ENCODE data around the gene SPRTN.
A peak's percentile ranks its signal among the peaks of the same experiment; 100 is the strongest.

SPRTN gene, protein sequence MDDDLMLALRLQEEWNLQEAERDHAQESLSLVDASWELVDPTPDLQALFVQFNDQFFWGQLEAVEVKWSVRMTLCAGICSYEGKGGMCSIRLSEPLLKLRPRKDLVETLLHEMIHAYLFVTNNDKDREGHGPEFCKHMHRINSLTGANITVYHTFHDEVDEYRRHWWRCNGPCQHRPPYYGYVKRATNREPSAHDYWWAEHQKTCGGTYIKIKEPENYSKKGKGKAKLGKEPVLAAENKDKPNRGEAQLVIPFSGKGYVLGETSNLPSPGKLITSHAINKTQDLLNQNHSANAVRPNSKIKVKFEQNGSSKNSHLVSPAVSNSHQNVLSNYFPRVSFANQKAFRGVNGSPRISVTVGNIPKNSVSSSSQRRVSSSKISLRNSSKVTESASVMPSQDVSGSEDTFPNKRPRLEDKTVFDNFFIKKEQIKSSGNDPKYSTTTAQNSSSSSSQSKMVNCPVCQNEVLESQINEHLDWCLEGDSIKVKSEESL

DNA sequence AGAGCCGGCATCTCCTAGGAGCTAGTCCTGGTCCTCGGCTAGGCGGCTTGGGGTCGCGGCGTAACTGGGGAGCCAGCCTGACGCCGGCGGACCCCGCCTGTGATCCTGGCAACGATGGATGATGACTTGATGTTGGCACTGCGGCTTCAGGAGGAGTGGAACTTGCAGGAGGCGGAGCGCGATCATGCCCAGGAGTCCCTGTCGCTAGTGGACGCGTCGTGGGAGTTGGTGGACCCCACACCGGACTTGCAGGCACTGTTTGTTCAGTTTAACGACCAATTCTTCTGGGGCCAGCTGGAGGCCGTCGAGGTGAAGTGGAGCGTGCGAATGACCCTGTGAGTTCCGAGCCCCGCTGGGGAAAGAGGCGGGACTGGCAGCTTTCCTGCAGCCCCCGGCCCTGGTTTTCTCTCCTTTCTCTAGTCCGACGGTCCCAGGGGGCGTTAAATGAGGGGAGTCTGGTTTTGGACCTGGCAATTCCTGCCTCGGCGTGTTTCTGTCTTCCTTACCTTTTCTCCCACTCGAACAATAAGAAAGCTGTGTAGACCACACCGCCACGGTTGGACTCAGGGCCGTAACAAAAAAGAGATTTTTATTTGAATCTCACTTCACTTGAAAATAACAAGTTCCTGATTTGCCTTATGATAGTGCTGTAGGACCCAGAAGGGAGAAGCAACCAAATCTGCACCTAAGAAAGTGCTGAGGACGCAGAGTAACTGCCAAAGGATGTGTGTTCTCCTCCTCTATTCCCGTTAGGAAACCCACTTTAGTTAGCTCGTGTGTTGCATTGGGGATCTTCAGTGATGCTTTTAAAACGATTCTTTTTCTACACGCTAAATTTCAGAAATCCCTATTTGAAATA, at the start of gene SPRTN:
Gene SPRTN, plus strand, starts transcription at position 24 of the 859 bp plus-strand sequence. Its CDS starts 91 bp downstream, at position 115.
- DNase-seq = no peak

DNA sequence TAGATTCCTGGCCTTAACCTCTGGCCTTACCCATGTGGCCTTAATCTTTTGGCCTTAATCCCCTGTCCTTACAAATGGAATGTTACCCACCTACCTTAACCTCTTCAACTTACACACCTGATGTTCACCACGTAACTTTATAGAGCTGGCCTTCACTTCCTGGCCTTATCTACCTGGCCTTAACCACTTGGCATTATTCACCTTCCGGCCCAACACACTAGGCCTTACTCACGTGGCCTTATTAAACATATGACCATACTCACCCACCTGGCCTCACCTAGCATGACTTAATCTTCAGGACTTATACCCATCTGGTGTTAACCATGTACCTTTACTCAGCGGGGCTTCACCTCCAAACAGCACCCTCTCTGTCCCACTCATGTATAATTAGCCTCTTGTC, 42.2 kb upstream of the SPRTN start:
- no peak for DNase-seq

DNA sequence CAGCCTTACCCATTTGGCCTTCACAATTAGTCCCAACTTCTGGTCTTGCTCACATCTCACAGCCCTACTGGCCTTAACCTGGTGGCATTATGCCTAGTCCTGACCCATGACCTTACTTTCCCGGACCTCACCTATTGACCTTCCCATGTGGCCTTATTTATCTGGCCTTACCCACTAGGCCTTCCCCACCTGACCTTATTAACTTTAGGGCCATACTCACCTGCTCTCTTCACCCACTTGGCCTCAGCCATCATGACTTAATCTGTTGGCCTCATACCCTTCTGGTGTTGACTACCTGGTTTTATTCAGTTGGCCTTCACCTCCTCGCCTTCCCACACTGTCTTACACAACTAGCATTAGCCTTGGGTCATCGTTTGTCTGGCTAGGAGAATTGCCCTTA, 36.1 kb upstream of the SPRTN start:
- no peak for DNase-seq

DNA sequence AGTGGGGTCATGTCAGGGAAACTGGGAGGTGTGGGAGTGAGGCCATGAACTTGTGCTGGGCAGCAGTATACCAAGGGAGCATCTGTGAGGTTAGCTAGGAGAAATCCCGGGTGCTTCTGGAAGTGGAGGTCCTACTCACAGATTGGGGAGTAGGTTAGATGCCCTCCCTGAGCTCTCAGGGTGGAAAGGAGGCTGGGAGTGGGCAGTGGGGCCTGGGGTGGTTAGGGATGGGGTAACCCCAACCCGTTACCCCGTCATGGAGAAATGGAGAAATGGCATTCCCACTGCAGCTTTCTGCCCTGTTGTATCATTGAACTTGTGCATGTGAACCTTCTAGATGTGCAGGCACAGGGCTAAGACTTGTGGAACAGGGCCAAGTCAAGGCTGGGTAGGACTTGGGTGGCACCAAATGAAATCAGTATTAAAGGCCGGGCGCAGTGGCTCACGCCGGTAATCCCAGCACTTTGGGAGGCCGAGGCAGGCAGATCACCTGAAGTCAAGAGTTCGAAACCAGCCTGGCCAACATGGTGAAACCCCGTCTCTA, 27.6 kb upstream of the SPRTN start:
- no peak for DNase-seq

DNA sequence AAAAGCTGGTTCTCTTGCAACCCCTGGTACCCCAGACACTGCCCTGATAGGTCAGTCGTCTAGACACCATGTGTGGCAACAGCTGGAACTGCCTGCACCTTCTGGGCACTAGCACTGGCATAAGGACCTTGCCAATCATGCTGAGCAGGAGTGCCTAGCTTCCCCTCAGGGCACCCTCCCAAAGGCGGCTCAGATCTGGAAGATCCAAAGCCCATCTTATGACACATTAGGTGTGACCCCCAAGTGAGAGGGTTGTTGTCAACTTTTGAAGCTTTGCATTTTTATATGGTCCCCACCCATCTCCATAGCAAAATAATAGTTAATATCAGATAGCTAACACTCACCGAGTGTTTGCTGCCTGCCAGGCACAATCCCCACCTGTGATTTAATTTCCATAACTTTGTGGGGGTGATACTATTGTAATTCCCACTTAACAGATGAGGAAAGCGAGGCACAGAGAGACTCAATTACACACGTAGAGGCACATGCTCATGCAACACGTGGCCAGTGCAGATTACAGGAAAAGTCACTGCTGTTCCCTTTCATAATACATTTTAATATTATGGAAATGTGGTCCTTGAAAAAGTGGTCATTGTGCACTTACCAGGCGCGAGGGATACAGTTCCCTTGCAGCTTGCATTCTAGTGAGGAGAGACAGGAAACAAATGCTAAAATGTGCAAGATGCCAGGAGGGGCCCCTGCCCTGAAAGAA, 26.2 kb upstream of the SPRTN start:
- no peak for DNase-seq

DNA sequence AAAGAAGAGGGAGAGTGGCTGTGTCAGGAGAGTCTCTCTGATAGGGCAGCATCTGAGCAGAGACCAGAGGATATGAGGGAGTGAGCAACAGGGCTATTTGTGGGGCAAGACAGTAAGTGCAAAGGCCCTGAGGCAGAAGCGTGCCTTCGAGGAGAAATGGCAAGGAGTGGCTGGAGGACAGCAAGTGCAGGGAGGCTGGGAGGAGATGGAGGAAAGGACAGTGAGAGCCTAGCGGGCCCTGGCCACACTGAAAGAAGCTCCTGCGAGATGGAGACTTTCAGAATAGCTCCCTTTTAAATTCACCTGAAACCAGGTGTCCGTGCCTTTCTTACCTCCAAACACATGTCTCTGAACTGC, 25.7 kb upstream of the SPRTN start:
- DNase-seq = no peak

DNA sequence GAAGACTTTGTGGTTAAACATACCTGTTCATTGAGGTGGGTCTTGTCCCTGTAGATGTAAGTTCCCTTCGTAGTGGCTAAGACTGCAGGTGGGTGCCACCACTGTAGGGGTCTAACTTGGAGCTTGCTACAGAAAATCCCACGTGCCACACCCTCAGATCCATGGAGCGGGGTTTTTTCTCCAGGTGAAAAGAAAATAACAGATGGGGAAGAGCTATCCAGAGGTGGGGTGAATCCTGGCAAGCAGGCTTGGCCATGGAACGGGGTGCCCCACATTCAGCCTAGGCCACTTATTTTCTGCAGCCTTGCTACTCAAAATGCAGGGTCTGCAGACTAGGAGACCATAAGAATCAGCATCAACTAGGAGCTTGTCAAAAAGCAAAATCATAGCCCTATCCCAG, 24.4 kb upstream of the SPRTN start:
- no peak for DNase-seq

DNA sequence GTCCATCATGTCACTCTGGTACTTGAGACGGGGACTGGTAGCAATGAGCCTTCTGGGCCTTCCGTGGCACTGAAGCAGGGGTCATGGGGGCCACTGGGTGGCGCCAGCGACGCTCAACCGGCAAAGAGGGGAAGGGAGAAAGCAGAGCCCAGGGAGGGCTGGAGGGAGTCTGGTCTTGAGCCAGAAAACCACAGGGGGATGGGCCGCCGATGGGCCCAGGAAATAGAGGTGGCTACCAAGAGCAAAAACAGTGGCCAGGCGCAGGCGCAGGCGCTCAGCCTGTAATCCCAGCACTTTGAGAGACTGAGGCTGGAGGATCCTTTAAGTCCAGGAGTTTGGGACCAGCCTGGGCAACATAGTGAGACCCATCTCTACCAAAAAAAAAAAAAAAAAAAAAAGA, 22.2 kb upstream of the SPRTN start:
- DNase-seq = peak; percentile 27

DNA sequence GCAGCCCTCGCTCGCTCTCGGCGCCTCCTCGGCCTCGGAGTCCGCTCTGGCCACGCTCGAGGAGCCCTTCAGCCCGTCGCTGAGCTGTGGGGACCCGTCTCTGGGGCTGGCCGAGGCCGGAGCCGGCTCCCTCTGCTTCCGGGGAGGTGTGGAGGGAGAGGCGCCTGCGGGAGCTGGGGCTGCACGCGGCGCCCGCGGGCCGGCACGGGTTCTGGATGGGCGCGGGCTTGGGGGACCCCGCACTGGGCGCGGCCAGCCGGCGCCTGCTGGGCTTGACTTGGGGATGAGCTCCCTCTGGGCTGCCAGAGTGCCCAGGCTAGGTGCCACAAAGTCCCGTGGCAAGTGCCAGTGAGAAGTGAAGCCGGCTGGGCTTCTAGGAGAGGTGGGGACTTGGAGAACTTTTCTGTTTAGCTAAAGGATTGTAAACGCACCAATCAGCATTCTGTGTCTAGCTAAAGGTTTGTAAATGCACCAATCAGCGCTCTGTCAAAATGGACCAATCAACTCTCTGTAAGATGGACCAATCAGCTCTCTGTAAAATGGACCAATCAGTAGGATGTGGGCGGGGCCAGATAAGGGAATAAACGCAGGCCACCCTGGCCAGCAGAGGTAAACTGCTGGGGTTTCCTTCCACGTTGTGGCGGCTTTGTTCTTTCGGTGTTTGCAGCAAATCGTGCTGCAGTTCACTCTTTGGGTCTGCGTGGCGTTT, 20.6 kb upstream of the SPRTN start:
- no peak for DNase-seq

DNA sequence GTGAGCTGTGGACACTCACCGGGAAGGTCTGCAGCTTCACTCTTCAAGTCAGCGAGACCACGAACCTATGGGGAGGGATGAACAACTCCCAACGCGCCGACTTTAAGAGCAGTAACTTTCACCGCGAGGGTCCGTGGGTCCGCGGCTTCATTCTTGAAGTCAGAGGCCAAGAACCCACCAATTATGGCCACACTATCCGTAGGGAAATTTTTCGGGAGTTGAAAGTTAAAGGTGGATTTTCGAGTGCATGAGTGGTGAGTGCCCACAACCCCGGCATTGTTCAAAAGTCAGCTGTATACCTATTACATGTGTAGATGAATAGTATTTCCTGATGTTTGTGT, 20.1 kb upstream of the SPRTN start:
- DNase-seq = no peak

DNA sequence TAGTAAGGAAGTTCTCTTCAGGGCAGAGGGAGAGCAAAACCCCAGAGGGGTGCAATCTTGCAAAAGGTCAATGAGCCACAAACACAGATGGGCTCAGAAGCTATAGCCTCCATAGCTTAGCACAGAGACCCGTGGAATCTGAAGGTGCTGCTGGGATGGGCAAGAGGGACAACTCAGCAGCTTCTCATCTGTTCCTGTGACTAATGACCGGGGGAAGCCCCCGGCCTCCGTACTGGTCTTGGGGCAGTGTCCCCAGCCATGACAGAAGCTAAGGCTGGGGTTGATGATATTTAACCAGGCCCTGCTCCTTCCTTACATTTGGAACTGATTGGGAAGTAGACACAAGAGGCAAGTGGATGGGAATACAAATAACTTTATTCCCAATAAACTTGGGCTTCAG, 19.5 kb upstream of the SPRTN start:
- DNase-seq = no peak

DNA sequence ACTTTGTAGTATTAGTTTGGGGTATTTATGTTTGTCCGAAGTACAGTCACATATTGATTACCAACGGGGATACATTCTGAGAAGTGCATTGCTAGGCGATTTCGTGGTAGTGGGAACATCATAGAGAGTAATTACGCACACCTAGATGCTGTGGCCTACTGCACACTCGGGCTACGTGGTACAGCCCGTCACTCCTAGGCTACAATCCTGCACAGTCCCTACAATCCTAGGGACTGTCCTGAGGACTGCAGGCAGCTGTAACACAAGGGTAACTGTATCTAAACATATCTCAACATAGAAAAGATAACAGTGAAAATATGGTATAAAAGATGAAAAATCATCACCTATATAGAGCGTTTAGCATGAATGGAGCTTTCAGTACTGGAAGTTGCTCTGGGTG, 19.0 kb upstream of the SPRTN start:
- no peak for DNase-seq

DNA sequence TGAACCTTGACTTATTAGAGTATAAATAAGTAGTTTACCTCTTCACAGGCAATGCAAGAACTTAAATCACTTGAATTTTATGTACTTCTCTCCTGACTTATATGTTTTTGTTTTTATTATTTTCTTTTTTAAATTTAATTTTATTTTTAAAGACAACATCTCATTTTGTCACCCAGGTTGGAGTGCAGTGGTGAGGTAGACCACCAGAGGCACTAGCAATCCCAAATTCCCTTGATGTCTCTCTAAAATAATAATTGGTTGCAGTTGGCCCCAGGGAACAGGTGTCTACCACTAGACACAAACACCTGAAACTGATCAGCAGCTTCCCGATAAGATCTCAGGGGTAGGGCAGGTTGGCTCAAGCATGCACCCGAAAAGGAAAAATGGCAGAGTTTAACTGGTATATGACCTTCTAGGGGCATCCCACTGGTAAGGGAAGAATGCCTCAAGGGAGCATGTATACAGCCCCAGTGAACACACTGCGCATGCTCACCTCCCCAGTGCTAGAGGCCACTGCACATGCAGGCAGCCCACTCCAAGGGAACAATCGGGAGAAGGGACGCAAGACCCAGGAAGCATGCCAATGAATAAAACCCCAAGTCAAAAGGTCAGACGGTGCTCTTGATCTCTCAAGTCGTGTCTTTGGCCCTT, 15.1 kb upstream of the SPRTN start:
- DNase-seq = no peak

DNA sequence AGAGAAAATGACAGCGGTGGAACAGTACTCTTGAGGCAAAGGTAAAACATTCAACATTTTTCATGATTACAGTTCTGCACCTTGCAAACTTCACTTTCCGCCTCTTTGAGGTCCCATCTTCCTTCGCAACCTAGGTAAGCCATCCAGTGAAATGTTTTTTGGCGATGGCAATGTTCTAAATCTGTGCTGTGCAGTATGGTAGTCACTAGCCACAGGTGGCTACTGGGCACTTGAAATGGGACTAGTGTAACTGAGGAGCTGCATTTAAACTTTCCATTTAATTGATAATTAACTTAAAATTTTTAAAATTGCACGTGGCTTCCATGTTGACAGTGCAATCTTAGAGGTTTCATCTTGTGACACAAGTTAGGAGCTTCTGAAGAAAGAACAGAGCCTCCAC, 13.4 kb upstream of the SPRTN start:
- no peak for DNase-seq

DNA sequence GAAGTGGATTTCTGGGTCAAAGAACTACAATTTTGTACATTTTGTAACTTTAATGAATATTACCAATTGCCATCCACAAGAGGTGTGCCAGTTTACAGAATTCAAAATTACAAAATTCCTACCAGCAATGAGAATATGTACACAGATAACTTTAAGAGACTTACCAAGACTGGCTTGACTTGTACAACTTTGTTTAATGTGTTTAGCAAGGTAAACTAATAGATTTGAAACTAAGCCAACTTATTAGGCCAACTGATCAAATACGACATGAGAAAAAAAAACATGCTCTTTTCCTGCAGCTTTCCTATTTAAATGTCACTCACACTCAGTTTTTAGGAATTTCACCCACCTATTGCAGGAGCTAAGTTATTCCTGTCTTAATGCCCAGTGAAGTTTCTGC, 11.8 kb upstream of the SPRTN start:
- no peak for DNase-seq

DNA sequence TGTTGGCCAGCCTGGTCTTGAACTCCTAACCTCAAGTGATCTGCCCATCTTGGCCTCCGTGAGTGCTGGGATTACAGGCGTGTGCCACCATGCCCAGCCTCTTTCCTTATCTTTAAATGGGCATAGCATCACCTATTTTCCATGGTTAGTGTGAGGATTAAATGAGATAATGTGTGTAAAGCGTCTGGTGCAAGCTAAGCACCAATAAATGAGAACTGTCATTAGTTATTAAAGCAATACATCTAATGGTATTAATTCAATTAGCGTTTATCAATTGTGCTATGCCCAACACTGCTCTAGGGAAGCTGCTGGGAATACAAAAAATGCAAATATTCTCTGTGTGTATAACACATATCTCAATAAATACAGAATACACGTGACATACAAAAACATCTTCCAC, 10.5 kb upstream of the SPRTN start:
- DNase-seq = no peak

DNA sequence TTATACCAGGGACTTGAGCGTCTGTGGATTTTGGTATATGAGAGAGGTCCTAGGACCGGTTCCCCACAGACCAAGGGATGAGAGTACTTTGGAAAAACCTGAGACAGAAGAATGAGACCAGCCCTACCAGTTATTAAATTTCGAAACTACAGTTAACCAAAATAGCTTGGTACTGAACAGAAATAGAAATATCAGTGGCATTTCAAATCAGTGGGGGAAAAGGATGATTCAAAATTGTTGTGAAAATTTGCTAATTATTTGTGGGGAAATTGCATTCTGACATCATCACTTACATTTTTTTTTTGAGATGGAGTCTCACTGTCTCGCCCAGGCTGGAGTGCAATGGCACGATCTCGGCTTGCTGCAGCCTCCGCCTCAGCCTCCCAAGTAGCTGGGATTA, 8.6 kb upstream of the SPRTN start:
- DNase-seq = no peak

DNA sequence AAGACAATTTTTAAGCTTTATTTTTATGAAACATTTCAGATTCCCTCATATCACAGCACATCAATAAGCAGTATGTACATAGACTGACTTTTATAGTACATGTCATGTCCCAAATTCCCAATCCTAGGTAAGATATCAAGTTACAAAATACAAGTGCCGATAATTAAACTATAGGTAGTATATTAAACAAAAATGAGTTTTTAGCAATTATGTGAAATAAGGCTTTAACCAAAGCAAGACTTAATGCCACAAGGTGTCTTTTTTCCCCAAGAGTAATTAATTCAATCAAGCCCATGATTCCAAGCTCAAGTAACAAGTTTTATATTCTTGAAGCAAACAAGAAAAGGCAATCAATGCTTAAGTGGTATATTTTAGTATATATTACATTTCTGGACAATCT, 5.3 kb upstream of the SPRTN start:
- DNase-seq = no peak

DNA sequence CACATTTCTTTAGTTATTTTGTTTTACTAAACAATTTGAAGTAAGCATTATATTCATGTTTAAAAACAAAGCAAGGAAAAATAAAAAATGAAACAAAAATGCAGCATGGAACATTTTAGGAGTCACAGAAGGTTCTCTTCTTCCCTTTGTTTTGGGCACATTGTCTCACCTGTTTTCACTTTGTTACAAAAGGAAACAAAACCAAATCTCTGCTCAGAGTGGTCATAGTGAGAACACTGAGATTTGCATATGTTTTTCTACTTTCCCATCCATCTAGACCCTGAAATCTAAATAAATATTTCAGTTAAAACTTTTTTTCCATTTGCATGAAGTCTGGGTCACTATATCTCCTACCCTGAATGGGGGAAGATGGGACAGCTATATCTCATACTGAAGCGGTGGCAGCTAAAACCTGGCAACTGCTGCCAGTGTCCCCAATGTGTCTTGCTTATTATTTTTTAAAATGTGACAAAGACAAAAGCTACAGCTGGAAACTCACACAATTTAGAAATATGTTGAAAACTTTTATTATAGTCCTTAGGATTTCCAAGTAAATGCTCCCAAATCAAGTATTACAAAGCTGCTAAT, 3.9 kb upstream of the SPRTN start:
- no peak for DNase-seq

DNA sequence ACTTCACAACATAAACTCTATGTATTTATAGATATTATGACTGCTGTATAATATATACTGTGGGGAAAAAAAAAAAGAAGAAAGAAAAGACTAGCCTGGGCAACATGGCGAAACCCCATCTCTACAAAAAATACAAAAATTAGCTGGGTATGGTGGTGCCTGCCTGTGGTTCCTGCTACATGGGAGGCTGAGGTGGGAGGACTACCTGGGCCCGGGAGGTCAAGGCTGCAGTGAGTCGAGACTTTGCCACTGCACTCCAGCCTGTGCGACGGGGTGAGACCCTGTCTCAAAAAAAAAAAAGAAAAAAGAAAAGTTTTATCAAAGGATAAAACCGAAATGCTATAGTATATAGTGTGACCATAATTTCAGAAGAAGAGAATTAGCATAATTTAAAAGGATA, 3.1 kb upstream of the SPRTN start:
- DNase-seq = no peak

DNA sequence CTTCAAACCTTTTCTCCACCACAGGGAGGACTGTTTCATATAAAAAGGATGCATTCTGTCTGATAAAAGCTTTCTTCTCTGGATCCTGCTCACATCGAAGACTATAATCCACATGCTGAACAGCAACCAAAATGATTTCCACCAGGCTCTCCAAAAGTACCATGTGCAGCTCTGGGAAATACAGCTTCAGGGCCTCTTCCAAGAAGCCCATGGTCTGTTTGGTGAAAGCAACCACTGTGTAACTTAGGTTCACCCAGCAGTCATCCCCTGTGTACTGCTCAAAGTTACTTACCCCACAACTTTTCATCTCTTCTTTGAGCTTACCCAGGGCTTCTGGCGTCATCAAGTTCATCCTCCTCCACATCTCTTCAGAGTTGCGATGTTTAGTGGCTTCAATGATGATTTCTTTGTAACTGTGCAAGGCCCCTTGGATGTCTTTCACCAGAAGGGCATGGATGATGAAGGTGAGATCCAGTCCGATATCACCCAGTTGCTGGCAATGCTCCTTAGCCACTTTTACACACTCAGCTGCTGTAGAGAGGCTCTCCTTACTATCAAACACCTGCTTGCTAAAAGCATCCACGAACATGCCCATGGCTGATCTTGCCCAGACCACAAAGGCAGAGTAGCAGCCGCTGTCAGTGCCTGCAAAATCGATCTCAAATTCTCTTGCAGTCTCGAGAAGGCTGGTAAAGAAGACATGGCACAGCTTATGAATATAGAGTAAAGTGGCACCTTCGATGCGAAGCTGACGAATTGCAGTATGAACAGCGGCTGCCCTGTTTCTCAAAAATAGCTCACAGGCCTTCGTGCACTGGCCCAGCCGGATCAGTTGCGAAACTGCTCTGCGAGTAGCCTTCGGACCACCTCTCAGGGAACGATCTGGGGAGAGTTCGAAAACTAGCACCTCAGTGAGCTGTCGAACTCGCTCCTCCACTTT, 2.2 kb upstream of the SPRTN start:
- DNase-seq = no peak
